Gastroesophageal sphincter (tissue), 3 donors: ENCODE data around the gene ST6GAL2.

Experiments used
- CTCF ChIP-seq, 4 experiments: fragments of 200-600 bp in 2 of 4; fragments of 450-650 bp in 2 of 4; sonication (generic) in 1 of 4; IDR thresholded peaks; one replicate each; pipeline ENCODE4 v1.5.1; 2017 to 2019; ENCODE audit warnings: antibody characterized with exemption in 4 of 4, mild to moderate bottlenecking in 2 of 4, moderate library complexity in 2 of 4
- EP300 ChIP-seq: sonication (generic); formaldehyde crosslinking; IDR thresholded peaks from one replicate; pipeline ENCODE4 v1.6.1; 2017; ENCODE audit warnings: antibody characterized with exemption, mild to moderate bottlenecking
- POLR2A ChIP-seq, 2 donors: fragments of 450-650 bp; IDR thresholded peaks; one replicate each; pipeline ENCODE4 v1.6.1; 2017; ENCODE audit warnings: antibody characterized with exemption in 2 of 2, mild to moderate bottlenecking in 2 of 2, moderate library complexity in 1 of 2
- POLR2AphosphoS5 ChIP-seq: sonication (generic); formaldehyde crosslinking; IDR thresholded peaks from one replicate; pipeline ENCODE4 v1.6.1; 2017; ENCODE audit warnings: antibody characterized with exemption

DNA sequence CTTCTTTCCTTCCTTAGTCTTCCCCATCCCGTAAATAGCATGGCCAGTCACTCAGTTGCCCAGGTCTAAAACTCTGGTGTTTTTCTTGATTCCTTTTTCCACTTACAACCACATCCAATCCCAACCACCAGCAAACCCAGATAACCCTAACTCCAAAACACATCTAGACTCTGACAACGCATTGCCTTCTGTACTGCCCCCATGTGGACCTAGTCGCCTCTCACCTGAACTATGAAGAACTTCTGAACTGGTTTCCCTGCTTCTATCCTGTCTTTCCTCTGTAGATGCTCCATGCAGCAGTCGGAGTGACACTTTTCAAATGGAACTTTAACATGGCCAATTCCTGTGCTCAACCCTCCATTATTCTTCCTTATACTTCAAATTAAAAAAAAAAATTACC is 26.5 kb downstream of the ST6GAL2 start:
- no peak for TF ChIP-seq CTCF (IDR thresholded peaks at IDR 0.05)
- TF ChIP-seq POLR2AphosphoS5: no peak
- TF ChIP-seq EP300: no peak
- no peak for TF ChIP-seq POLR2A (IDR thresholded peaks at IDR 0.05)
